IMR-90 (cell line): ENCODE measurements around the gene KCNAB1. TPM values are rescaled to one million over a fixed set of nuclear protein-coding genes. Genes with fewer than 3 reads are reported as not detected.

Source experiments
- ATAC-seq: fragments of 200-7000 bp; cut with Tn5 transposase; 2 replicates; pipeline ENCODE4 v1.9.1; 2020; ENCODE audit warnings: low read depth, mild to moderate bottlenecking, moderate library complexity
- BruUV-seq: library from RNA; stranded (reverse); fragments of 400-500 nt; replicated peaks from 2 replicates; lab custom pipeline; 2021; lab: Mats Ljungman, UMichigan
- CTCF ChIA-PET: fragments of 300-600 bp; formaldehyde crosslinking; extraction: SDS; loops from one replicate; lab custom pipeline; 2021; ENCODE audit warnings: antibody characterized with exemption; lab: Yijun Ruan, JAX
- POLR2A ChIA-PET: fragments of 300-600 bp; sonication (Branson Sonifier 250); formaldehyde crosslinking; loops from one replicate; lab custom pipeline; 2022; ENCODE audit warnings: antibody characterized with exemption; ENCODE audit not compliant: unreplicated experiment; lab: Charles Lee
- DNase-seq: peaks from one replicate; pipeline ENCODE4 v3.0.0; 2013
- H2AFZ ChIP-seq: replicated peaks from 2 replicates; pipeline ENCODE3; 2013; ENCODE audit warnings: low read length, mild to moderate bottlenecking; ENCODE audit not compliant: poor library complexity
- H2AK5ac ChIP-seq: 2 replicates; pipeline ENCODE4 v1.6.1; 2013; ENCODE audit warnings: low read depth, low read length, inconsistent platforms
- H2AK9ac ChIP-seq: replicated peaks from 2 replicates; pipeline ENCODE3; 2013; ENCODE audit warnings: mild to moderate bottlenecking, low read depth, low read length, moderate library complexity; ENCODE audit not compliant: poor library complexity
- H2BK120ac ChIP-seq: 2 replicates; pipeline ENCODE4 v1.6.1; 2013; ENCODE audit warnings: low read depth, low read length, inconsistent platforms
- H2BK15ac ChIP-seq: 3 replicates; pipeline ENCODE4 v1.6.1; 2013; ENCODE audit warnings: low read depth, low read length, inconsistent platforms
- H2BK20ac ChIP-seq: 2 replicates; pipeline ENCODE4 v1.6.1; 2013; ENCODE audit warnings: low read depth, mild to moderate bottlenecking, inconsistent platforms, low read length, moderate library complexity
- H2BK5ac ChIP-seq: 2 replicates; pipeline ENCODE4 v1.6.1; 2013; ENCODE audit warnings: mild to moderate bottlenecking, low read depth, low read length, inconsistent platforms; ENCODE audit not compliant: poor library complexity, severe bottlenecking
- H3K14ac ChIP-seq: replicated peaks from 2 replicates; pipeline ENCODE4 v1.6.1; 2013; ENCODE audit warnings: low read depth, low read length, inconsistent platforms
- H3K18ac ChIP-seq: 2 replicates; pipeline ENCODE4 v1.6.1; 2013; ENCODE audit warnings: low read depth, low read length, control low read depth
- H3K23ac ChIP-seq: 2 replicates; pipeline ENCODE4 v1.6.1; 2013; ENCODE audit warnings: low read depth, low read length, inconsistent platforms
- H3K27ac ChIP-seq: 2 replicates; pipeline ENCODE4 v1.5.1; 2013; ENCODE audit warnings: mild to moderate bottlenecking, control low read depth, low read length; ENCODE audit not compliant: insufficient read depth
- H3K27me3 ChIP-seq: 2 replicates; pipeline ENCODE4 v1.6.1; 2013; ENCODE audit warnings: low read length; ENCODE audit not compliant: control insufficient read depth, insufficient read depth
- H3K36me3 ChIP-seq: 2 replicates; pipeline ENCODE4 v1.6.1; 2013; ENCODE audit warnings: low read length, mixed read lengths; ENCODE audit not compliant: control insufficient read depth, insufficient read depth
- H3K4ac ChIP-seq: 2 replicates; pipeline ENCODE4 v1.6.1; 2013; ENCODE audit warnings: low read depth, low read length, inconsistent platforms
- H3K4me1 ChIP-seq: 2 replicates; pipeline ENCODE4 v1.6.1; 2013; ENCODE audit warnings: low read length, mixed read lengths; ENCODE audit not compliant: control insufficient read depth, insufficient read depth
- H3K4me2 ChIP-seq: 2 replicates; pipeline ENCODE4 v1.6.1; 2013; ENCODE audit warnings: low read depth, mild to moderate bottlenecking, control low read depth, low read length, moderate library complexity
- H3K4me3 ChIP-seq: 2 replicates; pipeline ENCODE4 v1.5.1; 2013; ENCODE audit warnings: low read depth, mild to moderate bottlenecking, control low read depth, low read length, moderate library complexity; ENCODE audit not compliant: insufficient read depth
- H3K56ac ChIP-seq: 2 replicates; pipeline ENCODE4 v1.6.1; 2013; ENCODE audit warnings: low read length, inconsistent platforms; ENCODE audit not compliant: insufficient read depth; ENCODE audit errors: extremely low read depth
- H3K79me1 ChIP-seq, 2 experiments: 2 replicates each; pipeline ENCODE4 v1.6.1; 2013; ENCODE audit warnings: low read length in 2 of 2, inconsistent platforms in 1 of 2, low read depth in 1 of 2
- H3K9ac ChIP-seq: 2 replicates; pipeline ENCODE4 v1.6.1; 2013; ENCODE audit warnings: low read depth, low read length, control low read depth
- H3K9me1 ChIP-seq: 2 replicates; pipeline ENCODE4 v1.6.1; 2013; ENCODE audit warnings: low read length, inconsistent platforms; ENCODE audit not compliant: insufficient read depth
- H3K9me3 ChIP-seq: 2 replicates; pipeline ENCODE4 v1.6.1; 2013; ENCODE audit warnings: low read length; ENCODE audit not compliant: control insufficient read depth, insufficient read depth
- H4K20me1 ChIP-seq: 2 replicates; pipeline ENCODE4 v1.6.1; 2013; ENCODE audit warnings: low read length, inconsistent platforms; ENCODE audit not compliant: insufficient read depth
- H4K5ac ChIP-seq: 2 replicates; pipeline ENCODE4 v1.6.1; 2013; ENCODE audit warnings: mild to moderate bottlenecking, low read depth, low read length, control low read depth
- H4K8ac ChIP-seq, 2 experiments: 2 replicates each; pipeline ENCODE4 v1.6.1; 2013; ENCODE audit warnings: low read depth in 2 of 2, low read length in 2 of 2, control low read depth in 1 of 2, inconsistent platforms in 1 of 2
- H4K91ac ChIP-seq: 2 replicates; pipeline ENCODE4 v1.6.1; 2013; ENCODE audit warnings: low read depth, low read length, inconsistent platforms; ENCODE audit not compliant: insufficient read depth
- BHLHE40 ChIP-seq: fragments of 150-350 bp; IDR thresholded peaks from 2 replicates; pipeline ENCODE4 v1.6.1; 2016; ENCODE audit warnings: mild to moderate bottlenecking, low read depth, low read length
- CEBPB ChIP-seq: IDR thresholded peaks from 2 replicates; pipeline ENCODE4 v1.6.1; 2012; ENCODE audit warnings: low read depth, low read length, improper control_type of control experiment
- CHD1 ChIP-seq: IDR thresholded peaks from 2 replicates; pipeline ENCODE4 v1.6.1; 2012; ENCODE audit warnings: low read depth, low read length, improper control_type of control experiment
- FOS ChIP-seq: fragments of 150-350 bp; IDR thresholded peaks from 2 replicates; pipeline ENCODE4 v1.6.1; 2016; ENCODE audit warnings: low read depth, low read length
- MAFK ChIP-seq: IDR thresholded peaks from 2 replicates; pipeline ENCODE4 v1.6.1; 2012; ENCODE audit warnings: low read depth, low read length, improper control_type of control experiment
- MAZ ChIP-seq: IDR thresholded peaks from 2 replicates; pipeline ENCODE4 v1.6.1; 2012; ENCODE audit warnings: low read depth, mild to moderate bottlenecking, low read length, improper control_type of control experiment, moderate library complexity, borderline replicate concordance
- MXI1 ChIP-seq: IDR thresholded peaks from 2 replicates; pipeline ENCODE4 v1.6.1; 2012; ENCODE audit warnings: low read depth, mild to moderate bottlenecking, low read length, moderate library complexity, borderline replicate concordance
- NFE2L2 ChIP-seq: fragments of 150-350 bp; IDR thresholded peaks from 2 replicates; pipeline ENCODE4 v1.6.1; 2016; ENCODE audit warnings: low read depth, mild to moderate bottlenecking, low read length
- POLR2A ChIP-seq: IDR thresholded peaks from 2 replicates; pipeline ENCODE4 v1.6.1; 2012; ENCODE audit warnings: mild to moderate bottlenecking, low read depth, low read length
- RAD21 ChIP-seq: IDR thresholded peaks from 2 replicates; pipeline ENCODE4 v1.6.1; 2012; ENCODE audit warnings: low read length, improper control_type of control experiment
- RCOR1 ChIP-seq: IDR thresholded peaks from 2 replicates; pipeline ENCODE4 v1.6.1; 2012; ENCODE audit warnings: mild to moderate bottlenecking, low read length, improper control_type of control experiment; ENCODE audit not compliant: insufficient replicate concordance
- WGBS, 2 experiments: methylation state at CpG; one replicate each; pipeline versions ENCODE4 v1.1.5 to v1.1.7; 2013; ENCODE audit warnings: missing lambda C conversion rate in 2 of 2; ENCODE audit not compliant: insufficient read length in 1 of 2; ENCODE audit errors: extremely low coverage in 2 of 2; 5-methylcytosine and 5-hydroxymethylcytosine counted together
- dilution Hi-C: fragments of 300-500 bp; cut with HindIII; formaldehyde crosslinking; loops from one replicate; pipeline ENCODE4 v1.14.3; 2018; ENCODE audit warnings: low sequenced_read_pairs; ENCODE audit not compliant: unreplicated experiment
- in situ Hi-C: fragments of 300-500 bp; cut with MboI; formaldehyde crosslinking; loops from 3 replicates; pipeline ENCODE4 v1.14.3; 2019; ENCODE audit warnings: low sequenced_read_pairs, inconsistent platforms, mixed read lengths
- intact Hi-C: fragments of 100-400 bp; cut with micrococcal nuclease; formaldehyde crosslinking; loops from 2 replicates; pipeline ENCODE4 v1.10.0; 2022
- polyA plus RNA-seq, 3 experiments: library from polyadenylated mRNA; depleted of rRNA; stranded (reverse); fragments of >200 nt; gene quantifications; 2 replicates each; pipeline ENCODE4 v1.2.3, GENCODE V29; 2012; ENCODE audit warnings: low replicate concordance in 1 of 3
- total RNA-seq: library from RNA; depleted of rRNA; stranded (reverse); fragments of >200 nt; gene quantifications from 2 replicates; pipeline ENCODE4 v1.2.3, GENCODE V29; 2012
- TF ChIP-seq, protein P1 (sequence below): conservative IDR thresholded peaks from 2 replicates; pipeline ENCODE4 v1.5.1; 2012; ENCODE audit warnings: mild to moderate bottlenecking, low read depth, low read length, improper control_type of control experiment
- TF ChIP-seq, protein P2 (sequence below): fragments of 150-350 bp; IDR thresholded peaks from 2 replicates; pipeline ENCODE4 v1.6.1; 2016; ENCODE audit warnings: low read depth, mild to moderate bottlenecking, low read length, moderate library complexity, borderline replicate concordance
- TF ChIP-seq, protein P3 (sequence below): fragments of 150-350 bp; IDR thresholded peaks from 2 replicates; pipeline ENCODE4 v1.6.1; 2017; ENCODE audit warnings: mild to moderate bottlenecking, antibody characterized with exemption, low read length, low read depth

Gene KCNAB1
- total and polyA plus RNA-seq, 2 of the 4 experiments (the other 2 are of a cell fraction) = under 0.01 to 0.07 TPM

DNA sequence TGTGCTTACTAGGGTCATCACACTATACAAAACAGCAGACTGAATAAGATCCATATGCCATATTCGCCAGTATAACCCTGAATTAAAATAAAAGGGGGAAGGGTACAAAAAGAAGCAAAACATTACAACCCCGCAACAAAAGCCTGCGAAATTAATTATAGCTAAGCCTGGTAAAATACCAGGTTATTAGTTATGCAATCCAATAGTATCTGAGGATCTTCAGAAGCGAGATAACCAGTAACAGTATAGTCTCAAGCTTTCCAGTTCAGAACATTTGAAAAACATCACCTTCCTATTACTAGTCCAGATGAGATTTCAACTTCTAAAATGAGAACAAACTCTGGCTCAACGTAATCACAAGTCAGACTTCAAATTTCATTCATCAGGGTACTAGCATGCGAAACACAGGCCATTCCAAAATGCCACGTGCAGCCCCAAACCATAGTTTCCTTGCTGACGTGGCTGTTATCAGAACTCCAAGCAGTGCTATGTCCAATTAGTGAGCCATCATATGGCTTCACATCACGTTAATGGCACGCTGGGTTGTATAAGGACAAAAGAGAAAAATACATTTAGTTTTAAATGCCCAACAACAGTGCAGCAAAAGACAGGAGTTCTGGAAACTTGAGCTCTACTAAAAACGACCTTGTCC, 433.5 kb downstream of the KCNAB1 start:
- Histone ChIP-seq H3K9me3 (no peaks in the 10 kb centered on the region), H3K23ac (peak overlapping the region; percentile 99), H2BK120ac (peak overlapping the region; percentile 89), H3K9me1 (peaks cover 3% of the 10 kb centered on the region; the same call in 1 of the 2 replicates), H4K8ac (peak overlapping the region; percentile 83 to 97), H3K36me3 (peaks cover 15% of the 10 kb centered on the region), H4K20me1 (peaks cover 22% of the 10 kb centered on the region; the same call in 1 of the 2 replicates), H3K4ac (peak overlapping the region; percentile 100), H2AK5ac (peak overlapping the region; percentile 50), H3K4me1 (peaks cover 9% of the 10 kb centered on the region), H3K4me2 (peak overlapping the region; percentile 92), H3K27me3 (no peaks in the 10 kb centered on the region), H3K4me3 (peak overlapping the region; percentile 76), H3K14ac (peak overlapping the region; percentile 100), H3K18ac (peak overlapping the region; percentile 96; the same call in 1 of the 2 replicates), H4K91ac (peak overlapping the region; percentile 71), H3K56ac (peak overlapping the region; percentile 97), H2BK5ac (peak overlapping the region; percentile 98), H2BK20ac (no peak overlapping the region), H2AFZ (no peak overlapping the region), H4K5ac (peak overlapping the region; percentile 22; the same call in 1 of the 2 replicates), H3K27ac (peak overlapping the region; percentile 57), H2BK15ac (peak overlapping the region; percentile 22; the same call in 1 of the 3 replicates), H3K79me1 (peaks cover 0 to 22% of the 10 kb centered on the region in 2 experiments; a peak in 2 of 4 replicates), H3K9ac (peak overlapping the region; percentile 100), H2AK9ac (peak overlapping the region; percentile 97)
- DNase-seq (peak; percentile 84), ATAC-seq (0 out of 2 replicates have a peak, but pooled peaks have one; percentile 4)
- intact Hi-C loops (loop anchor here (1.0 to 5.0 kb wide), 4 partner anchors 111 to 583 kb away; no protein-coding TSS in a partner anchor), dilution Hi-C loops (no loop called here), in situ Hi-C loops (no loop called here)
- ChIA-PET CTCF (interaction anchor here (1.4 to 1.6 kb wide), 2 partner anchors 10 to 583 kb away, joined by 4 read pairs; no protein-coding TSS in a partner anchor), POLR2A (interaction anchor here (0.6 kb wide), 3 partner anchors 120 to 813 kb away, joined by 3 to 4 read pairs (median 3); no protein-coding TSS in a partner anchor)
- no CpG with 5 or more reads among the region's 11 CpGs for WGBS, 2 experiments
- TF ChIP-seq MAZ = no peak
- peak; percentile 81 for TF ChIP-seq MAFK
- TF ChIP-seq FOS = no peak
- TF ChIP-seq CHD1 = no peak; the same call in 1 of the 2 replicates
- no peak for TF ChIP-seq RAD21
- TF ChIP-seq CEBPB = no peak; the same call in 1 of the 2 replicates
- TF ChIP-seq, protein P1, sequence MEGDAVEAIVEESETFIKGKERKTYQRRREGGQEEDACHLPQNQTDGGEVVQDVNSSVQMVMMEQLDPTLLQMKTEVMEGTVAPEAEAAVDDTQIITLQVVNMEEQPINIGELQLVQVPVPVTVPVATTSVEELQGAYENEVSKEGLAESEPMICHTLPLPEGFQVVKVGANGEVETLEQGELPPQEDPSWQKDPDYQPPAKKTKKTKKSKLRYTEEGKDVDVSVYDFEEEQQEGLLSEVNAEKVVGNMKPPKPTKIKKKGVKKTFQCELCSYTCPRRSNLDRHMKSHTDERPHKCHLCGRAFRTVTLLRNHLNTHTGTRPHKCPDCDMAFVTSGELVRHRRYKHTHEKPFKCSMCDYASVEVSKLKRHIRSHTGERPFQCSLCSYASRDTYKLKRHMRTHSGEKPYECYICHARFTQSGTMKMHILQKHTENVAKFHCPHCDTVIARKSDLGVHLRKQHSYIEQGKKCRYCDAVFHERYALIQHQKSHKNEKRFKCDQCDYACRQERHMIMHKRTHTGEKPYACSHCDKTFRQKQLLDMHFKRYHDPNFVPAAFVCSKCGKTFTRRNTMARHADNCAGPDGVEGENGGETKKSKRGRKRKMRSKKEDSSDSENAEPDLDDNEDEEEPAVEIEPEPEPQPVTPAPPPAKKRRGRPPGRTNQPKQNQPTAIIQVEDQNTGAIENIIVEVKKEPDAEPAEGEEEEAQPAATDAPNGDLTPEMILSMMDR = no peak
- TF ChIP-seq, protein P2, sequence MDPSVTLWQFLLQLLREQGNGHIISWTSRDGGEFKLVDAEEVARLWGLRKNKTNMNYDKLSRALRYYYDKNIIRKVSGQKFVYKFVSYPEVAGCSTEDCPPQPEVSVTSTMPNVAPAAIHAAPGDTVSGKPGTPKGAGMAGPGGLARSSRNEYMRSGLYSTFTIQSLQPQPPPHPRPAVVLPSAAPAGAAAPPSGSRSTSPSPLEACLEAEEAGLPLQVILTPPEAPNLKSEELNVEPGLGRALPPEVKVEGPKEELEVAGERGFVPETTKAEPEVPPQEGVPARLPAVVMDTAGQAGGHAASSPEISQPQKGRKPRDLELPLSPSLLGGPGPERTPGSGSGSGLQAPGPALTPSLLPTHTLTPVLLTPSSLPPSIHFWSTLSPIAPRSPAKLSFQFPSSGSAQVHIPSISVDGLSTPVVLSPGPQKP = no peak
- peak; percentile 89 for TF ChIP-seq BHLHE40
- TF ChIP-seq, protein P3, sequence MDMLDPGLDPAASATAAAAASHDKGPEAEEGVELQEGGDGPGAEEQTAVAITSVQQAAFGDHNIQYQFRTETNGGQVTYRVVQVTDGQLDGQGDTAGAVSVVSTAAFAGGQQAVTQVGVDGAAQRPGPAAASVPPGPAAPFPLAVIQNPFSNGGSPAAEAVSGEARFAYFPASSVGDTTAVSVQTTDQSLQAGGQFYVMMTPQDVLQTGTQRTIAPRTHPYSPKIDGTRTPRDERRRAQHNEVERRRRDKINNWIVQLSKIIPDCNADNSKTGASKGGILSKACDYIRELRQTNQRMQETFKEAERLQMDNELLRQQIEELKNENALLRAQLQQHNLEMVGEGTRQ = peak; percentile 76
- TF ChIP-seq RCOR1 = peak; percentile 40
- peak; percentile 96 for TF ChIP-seq MXI1
- peak; percentile 78 for TF ChIP-seq POLR2A
- no peak for TF ChIP-seq NFE2L2
- no TSS peak for BruUV-seq
